ENCODE data around the gene NPW.
"Not testable (repeated sequence)": the region's sequence is repeated elsewhere in the genome, so short reads cannot be mapped to it uniquely, and the experiment has no call there.

Gene NPW

DNA sequence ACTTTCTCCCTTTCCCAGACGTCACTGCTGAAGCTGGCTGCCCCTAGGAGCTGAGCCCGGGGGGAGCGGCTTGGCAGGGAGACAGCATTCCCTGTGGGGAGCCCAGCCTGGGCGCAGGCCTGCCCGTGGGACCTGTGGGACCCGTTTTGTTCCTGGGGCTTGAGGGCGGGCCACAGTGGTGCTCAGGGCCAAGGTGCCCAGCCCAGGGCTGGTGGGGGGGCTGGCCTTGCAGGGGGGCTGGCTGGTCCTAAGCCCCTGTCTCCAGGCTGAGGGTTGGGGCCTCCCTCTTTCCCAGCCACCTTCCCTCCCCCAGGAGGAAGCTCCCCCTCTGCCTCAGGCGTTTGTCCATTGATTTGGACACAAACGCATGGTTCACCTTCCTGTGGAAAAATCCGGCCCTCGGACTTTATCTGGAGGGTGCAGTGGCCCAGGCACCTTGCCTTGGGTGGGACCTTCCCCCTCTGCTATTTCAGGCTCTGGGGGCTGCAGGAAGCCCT, 11.5 kb downstream of the NPW start:
- no peak overlapping the region for H3K4me3 Mint-ChIP-seq
- H3K27me3 Mint-ChIP-seq, result peaks cover 9% of the 10 kb centered on the region
- peaks cover 3% of the 10 kb centered on the region for H3K4me1 Mint-ChIP-seq (ENCODE audit: low read depth)
- H3K27ac Mint-ChIP-seq, result no peak overlapping the region
- H3K36me3 Mint-ChIP-seq (ENCODE audit: low read depth), result no peaks in the 10 kb centered on the region
- H3K9me3 Mint-ChIP-seq, result no peaks in the 10 kb centered on the region

DNA sequence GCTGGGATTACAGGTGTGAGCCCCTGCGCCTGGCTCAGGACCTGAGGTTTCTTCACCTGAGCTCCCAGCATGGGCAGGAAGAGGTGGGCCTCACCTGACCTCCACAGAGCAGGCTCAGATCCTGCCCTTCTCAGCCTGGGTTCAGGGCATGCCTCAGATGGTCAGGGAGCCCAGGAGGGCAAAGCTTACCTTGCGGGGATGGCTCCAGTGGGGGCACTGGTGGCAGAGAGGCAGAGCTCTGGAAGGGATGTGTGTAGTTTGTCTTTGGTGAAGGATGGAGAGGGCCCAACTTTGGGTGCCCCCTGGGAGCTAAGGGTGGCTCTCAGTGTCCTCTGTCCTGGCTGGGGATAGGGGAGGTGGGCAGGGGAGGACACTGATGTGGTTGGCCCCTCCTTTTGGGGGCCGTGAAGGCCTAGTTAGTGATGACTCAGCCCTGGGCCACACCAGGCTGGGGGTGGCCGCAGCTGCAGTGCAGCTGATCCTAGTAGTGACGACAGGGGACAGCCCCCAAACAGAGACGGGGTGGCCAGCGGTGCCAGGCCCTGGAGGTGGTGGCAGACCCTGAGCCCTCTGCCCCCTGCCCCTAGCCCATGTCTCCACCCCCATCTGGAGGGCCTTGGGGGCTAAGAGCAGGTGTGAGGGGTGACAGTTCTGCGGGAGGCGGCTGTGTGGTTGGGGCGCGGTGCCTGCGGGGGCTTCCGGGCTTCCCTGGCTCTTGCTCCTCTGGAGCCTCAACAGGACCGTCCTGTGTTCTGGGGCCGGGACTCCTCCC, 12.9 kb downstream of the NPW start:
- no peaks in the 10 kb centered on the region for H3K36me3 Mint-ChIP-seq (ENCODE audit: low read depth)
- H3K9me3 Mint-ChIP-seq, result no peaks in the 10 kb centered on the region
- H3K4me3 Mint-ChIP-seq, result no peak overlapping the region
- H3K4me1 Mint-ChIP-seq (ENCODE audit: low read depth), result peaks cover 2% of the 10 kb centered on the region
- H3K27ac Mint-ChIP-seq, result no peak overlapping the region
- peaks cover 7% of the 10 kb centered on the region for H3K27me3 Mint-ChIP-seq

DNA sequence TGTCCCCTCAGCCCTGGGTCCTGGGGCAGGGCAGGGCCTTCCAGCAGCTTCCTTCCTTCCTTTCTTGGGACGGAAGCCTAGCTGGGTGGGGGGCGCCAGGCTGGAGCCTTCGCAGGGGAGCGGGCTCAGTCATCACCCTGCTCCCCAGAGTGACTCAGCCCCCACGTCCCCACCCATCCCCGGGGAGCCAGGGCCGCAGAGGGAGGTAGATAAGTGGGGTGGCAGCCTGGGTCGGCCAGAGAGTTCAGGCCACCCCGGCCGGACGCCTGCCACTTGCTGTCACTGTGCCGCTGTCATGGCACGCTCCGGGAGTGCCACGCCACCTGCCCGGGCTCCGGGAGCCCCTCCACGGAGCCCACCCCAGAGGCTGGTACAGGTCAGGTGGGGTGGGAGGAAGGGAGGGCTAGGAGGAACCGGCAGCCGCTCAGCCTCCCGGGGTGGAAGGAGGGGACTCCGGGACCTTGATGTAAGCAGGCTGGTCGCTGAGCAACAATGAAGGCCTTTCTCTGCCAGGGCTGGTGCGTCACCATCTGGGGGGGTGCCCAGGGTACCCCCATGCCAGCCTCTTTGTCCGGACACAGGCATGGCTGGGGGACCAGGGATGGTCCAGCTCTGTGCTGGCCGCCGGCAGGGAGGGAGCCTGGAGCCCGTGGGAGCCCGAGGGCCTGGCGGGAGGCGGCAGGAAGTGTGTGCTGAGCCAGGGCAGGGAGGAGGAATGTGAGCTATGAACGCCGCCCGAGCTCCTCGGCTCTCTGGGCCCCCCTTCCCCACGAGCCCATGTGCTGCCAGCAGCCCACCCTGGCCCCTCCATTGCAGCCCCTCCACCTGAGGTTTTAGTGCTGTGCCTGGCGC, 13.7 kb downstream of the NPW start:
- H3K36me3 Mint-ChIP-seq (ENCODE audit: low read depth), result no peaks in the 10 kb centered on the region
- no peaks in the 10 kb centered on the region for H3K4me1 Mint-ChIP-seq (ENCODE audit: low read depth)
- no peaks in the 10 kb centered on the region for H3K9me3 Mint-ChIP-seq
- peaks cover 1% of the 10 kb centered on the region for H3K27me3 Mint-ChIP-seq
- no peak overlapping the region for H3K4me3 Mint-ChIP-seq
- no peak overlapping the region for H3K27ac Mint-ChIP-seq

DNA sequence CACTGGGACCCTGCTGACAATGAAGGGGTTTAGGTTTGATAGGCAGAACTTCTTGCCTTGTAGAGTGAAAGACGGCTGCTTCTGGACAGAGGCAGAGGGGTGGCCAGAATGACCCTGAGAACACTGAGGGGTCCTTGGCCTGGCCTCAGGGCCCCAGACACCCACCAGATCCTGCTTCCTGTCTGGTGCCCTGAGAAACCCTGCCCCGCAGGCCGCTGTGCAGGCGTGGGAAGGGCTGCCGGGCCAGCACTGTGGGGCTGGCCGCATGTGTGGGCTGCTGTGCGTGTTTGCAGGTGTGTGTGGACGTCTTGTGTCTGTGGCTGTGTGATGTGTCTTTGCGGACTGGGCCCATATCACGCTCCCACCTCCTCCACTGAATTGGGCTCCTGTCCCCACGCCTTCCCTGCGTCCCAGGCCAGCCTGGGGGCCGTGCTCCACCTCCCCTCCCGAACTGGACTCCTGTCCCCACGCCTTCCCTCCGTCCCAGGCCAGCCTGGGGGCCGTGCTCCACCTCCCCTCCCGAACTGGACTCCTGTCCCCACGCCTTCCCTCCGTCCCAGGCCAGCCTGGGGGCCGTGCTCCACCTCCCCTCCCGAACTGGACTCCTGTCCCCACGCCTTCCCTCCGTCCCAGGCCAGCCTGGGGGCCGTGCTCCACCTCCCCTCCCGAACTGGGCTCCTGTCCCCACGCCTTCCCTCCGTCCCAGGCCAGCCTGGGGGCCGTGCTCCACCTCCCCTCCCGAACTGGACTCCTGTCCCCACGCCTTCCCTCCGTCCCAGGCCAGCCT, 14.5 kb downstream of the NPW start:
- H3K27me3 Mint-ChIP-seq; H3K4me1 Mint-ChIP-seq (ENCODE audit: low read depth); H3K27ac Mint-ChIP-seq; H3K9me3 Mint-ChIP-seq; H3K4me3 Mint-ChIP-seq; H3K36me3 Mint-ChIP-seq (ENCODE audit: low read depth): not testable (repeated sequence)

DNA sequence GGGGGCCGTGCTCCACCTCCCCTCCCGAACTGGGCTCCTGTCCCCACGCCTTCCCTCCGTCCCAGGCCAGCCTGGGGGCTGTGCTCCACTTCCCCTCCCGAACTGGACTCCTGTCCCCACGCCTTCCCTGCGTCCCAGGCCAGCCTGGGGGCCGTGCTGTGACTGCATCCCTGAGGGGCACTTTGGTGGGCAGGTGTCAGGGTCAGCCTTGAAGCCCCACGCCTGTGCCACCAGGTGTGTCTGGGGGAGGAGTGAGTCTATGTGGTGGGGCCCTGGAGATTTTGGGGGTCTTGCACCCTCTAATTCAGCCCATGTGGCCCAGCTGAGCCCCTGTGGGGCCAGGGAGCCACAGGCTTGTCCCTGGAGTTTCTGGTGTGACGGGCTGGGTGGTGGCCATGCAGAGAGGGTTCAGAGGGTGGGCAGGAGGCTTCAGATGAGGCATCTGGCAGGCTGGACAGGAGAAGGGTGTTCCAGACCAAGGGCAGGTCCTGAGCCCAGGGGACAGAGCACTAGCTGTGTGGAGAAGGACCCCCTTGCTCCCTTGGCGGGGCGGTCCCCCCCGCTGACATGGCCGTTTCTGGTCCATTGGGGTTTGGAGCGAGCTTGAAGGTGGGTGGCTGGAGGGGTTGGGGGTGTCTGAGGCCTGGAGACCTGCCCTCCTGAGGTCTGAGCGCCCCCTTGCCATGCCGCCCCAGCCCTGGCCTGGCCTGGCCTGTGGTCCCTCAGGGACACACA, 15.3 kb downstream of the NPW start:
- no peaks in the 10 kb centered on the region for H3K27me3 Mint-ChIP-seq

DNA sequence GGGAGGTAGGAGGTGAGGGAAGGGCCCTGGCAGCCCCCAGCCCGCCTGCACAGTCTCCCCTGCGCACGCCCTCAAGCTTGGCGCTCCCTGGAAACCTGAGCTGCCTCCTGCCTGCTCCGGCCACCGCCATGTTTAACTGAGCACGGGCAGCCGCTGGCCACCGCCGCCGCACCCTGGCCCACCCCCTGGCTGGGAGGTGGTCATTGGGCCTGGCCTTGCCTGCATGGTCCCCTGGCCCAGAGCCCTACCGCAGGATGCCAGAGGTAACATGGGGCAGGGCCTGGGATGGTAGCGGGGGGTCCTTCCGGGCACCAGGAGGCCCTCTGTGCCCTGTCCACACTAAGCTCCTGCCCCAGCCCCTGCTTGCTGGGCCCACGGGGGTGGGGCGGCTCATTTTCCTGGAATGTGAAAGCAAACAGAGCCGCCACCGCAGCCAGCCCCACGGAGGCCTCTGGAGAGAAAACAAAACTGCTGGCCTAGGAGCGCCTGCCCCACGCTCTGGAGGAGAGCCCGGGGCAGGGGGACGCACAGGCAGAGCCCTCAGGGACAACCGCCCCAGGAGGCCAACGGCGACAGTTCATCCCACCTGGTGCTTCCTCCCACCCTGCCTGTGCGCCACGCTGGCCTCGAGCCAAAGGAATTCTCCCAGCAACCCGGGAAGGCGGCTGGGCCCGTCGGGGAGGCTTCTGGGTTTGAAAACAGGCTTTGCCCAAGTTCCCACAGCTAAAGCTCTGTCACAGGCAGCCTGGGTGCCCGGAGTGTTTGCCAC, 16.0 kb downstream of the NPW start:
- H3K9me3 Mint-ChIP-seq, result no peaks in the 10 kb centered on the region
- H3K36me3 Mint-ChIP-seq (ENCODE audit: low read depth), result no peaks in the 10 kb centered on the region
- H3K27me3 Mint-ChIP-seq, result no peaks in the 10 kb centered on the region
- no peaks in the 10 kb centered on the region for H3K4me1 Mint-ChIP-seq (ENCODE audit: low read depth)
- H3K27ac Mint-ChIP-seq, result no peak overlapping the region
- H3K4me3 Mint-ChIP-seq, result no peak overlapping the region

More for the DNA sequence above, 15.3 kb downstream of the NPW start:
- Mint-ChIP-seq H3K27ac (no peak overlapping the region), H3K9me3 (no peaks in the 10 kb centered on the region), H3K36me3 (ENCODE audit: low read depth) (no peaks in the 10 kb centered on the region), H3K4me1 (ENCODE audit: low read depth) (no peaks in the 10 kb centered on the region), H3K4me3 (no peak overlapping the region)

DNA sequence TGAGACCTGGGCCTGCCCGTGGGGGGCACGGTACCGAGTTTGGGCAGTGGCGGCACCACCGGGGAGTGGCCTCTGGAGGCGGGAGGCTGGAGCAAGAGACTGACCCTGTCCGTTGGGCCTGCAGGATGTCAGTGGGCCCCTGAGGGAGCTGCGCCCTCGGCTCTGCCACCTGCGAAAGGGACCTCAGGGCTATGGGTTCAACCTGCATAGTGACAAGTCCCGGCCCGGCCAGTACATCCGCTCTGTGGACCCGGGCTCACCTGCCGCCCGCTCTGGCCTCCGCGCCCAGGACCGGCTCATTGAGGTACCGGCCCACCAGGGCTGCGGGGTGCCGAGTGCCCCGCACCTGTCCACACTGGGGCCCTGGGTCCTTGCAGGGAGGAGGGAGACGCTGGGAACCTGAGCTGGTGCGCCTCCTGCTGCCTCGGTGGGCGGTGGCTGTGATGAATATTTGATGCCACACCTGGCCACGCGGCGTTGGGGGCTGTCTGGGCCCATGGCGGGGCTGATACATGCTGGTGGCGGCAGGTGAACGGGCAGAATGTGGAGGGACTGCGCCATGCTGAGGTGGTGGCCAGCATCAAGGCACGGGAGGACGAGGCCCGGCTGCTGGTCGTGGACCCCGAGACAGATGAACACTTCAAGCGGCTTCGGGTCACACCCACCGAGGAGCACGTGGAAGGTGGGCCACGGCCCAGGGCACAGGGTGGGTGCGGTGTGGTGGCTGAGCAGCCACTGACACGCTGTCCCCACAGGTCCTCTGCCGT, 16.8 kb downstream of the NPW start:
- no peaks in the 10 kb centered on the region for H3K36me3 Mint-ChIP-seq (ENCODE audit: low read depth)
- H3K4me1 Mint-ChIP-seq (ENCODE audit: low read depth), result no peaks in the 10 kb centered on the region
- no peaks in the 10 kb centered on the region for H3K27me3 Mint-ChIP-seq
- no peak overlapping the region for H3K27ac Mint-ChIP-seq
- no peaks in the 10 kb centered on the region for H3K9me3 Mint-ChIP-seq
- H3K4me3 Mint-ChIP-seq, result no peak overlapping the region

DNA sequence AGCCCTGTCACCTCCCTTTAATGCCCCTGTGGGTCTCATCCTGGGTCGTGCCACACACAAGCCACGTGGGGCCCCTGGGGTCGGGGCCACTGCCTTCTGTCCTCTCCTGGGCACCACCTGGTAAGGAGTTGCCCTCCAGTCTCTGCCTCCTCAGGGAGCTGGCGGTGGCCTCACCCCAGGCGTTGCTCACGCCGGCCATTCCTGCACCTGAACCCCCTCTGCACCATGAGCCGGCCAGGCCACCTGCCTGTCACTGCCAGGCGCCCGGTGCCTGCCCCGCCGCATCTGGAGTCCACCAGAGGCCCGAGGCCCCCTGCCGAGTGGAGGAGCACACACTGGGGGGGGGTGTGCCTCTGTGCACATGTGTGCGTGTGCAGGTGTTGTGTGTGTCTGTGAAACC, 17.5 kb downstream of the NPW start:
- H3K27ac Mint-ChIP-seq, result no peak overlapping the region
- H3K36me3 Mint-ChIP-seq (ENCODE audit: low read depth), result no peaks in the 10 kb centered on the region
- no peaks in the 10 kb centered on the region for H3K9me3 Mint-ChIP-seq
- no peaks in the 10 kb centered on the region for H3K27me3 Mint-ChIP-seq
- H3K4me1 Mint-ChIP-seq (ENCODE audit: low read depth), result no peaks in the 10 kb centered on the region
- H3K4me3 Mint-ChIP-seq, result no peak overlapping the region

DNA sequence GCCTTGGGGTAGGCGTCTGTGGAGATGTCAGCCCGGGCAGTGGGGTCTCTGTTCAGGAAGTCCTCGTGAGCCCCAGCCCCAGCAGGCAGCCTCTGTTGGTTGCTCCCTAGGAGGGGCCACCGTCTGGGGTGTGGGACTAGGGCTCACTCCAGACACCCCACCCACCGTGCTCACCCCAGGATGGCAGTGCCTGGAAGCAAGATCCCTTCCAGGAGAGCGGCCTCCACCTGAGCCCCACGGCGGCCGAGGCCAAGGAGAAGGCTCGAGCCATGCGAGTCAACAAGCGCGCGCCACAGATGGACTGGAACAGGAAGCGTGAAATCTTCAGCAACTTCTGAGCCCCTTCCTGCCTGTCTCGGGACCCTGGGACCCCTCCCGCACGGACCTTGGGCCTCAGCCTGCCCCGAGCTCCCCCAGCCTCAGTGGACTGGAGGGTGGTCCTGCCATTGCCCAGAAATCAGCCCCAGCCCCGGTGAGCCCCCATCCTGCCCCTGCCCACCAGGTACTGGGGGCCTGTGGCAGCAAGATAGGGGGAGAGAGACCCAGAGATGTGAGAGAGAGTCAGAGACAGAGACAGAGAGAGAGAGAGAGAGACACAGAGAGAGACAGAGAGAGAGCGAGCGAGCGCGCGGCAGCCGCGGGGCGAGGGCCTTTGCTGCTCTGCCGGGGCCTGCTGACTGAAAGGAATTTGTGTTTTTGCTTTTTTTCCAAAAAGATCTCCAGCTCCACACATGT, 18.2 kb downstream of the NPW start:
- H3K4me3 Mint-ChIP-seq, result no peak overlapping the region
- no peak overlapping the region for H3K27ac Mint-ChIP-seq
- no peaks in the 10 kb centered on the region for H3K4me1 Mint-ChIP-seq (ENCODE audit: low read depth)
- H3K27me3 Mint-ChIP-seq, result no peaks in the 10 kb centered on the region
- no peaks in the 10 kb centered on the region for H3K9me3 Mint-ChIP-seq
- H3K36me3 Mint-ChIP-seq (ENCODE audit: low read depth), result no peaks in the 10 kb centered on the region

DNA sequence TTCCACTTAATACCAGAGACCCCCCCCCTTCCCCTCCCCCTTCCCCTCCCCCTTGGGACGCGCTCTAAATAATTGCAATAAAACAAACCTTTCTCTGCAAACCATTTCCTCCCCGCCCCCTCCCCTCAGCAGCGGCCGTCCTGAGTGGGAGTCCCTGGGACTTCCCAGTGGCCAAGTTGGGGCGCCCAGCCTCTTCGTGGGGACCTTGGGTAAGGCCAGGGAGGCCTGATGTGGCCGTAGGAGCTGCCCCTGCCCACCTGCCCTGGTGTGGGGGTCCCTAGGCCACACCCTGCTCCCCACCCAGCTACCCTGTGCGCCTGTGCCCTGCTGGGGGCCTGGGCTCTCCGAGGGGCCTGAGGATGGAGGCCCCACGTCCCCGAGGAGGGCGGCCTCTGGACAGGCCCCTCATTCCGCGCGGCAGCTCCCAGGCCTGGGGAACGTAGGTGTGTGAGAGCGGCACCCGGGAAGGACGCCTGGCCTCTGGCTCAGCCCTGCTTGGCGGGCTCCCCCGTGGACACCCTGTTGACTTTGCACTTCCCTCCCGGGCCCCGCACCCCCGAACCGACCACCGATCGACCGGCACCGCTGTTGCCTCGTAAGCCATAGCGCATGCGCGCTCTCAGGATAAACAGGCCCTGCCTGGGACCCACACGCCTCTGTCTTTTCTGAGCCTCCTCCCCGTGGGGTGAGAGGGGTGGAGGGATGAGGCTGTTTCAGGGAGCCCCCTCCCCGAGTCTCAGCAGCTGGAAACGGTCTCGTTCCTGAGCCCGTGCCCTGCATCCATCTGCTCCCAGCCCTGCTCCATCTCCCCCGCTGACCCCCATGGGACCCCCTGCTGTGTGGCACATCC, 19.0 kb downstream of the NPW start:
- Mint-ChIP-seq H3K4me3 (no peak overlapping the region), H3K36me3 (ENCODE audit: low read depth) (no peaks in the 10 kb centered on the region), H3K27ac (no peak overlapping the region), H3K4me1 (ENCODE audit: low read depth) (no peaks in the 10 kb centered on the region), H3K9me3 (no peaks in the 10 kb centered on the region), H3K27me3 (no peaks in the 10 kb centered on the region)

DNA sequence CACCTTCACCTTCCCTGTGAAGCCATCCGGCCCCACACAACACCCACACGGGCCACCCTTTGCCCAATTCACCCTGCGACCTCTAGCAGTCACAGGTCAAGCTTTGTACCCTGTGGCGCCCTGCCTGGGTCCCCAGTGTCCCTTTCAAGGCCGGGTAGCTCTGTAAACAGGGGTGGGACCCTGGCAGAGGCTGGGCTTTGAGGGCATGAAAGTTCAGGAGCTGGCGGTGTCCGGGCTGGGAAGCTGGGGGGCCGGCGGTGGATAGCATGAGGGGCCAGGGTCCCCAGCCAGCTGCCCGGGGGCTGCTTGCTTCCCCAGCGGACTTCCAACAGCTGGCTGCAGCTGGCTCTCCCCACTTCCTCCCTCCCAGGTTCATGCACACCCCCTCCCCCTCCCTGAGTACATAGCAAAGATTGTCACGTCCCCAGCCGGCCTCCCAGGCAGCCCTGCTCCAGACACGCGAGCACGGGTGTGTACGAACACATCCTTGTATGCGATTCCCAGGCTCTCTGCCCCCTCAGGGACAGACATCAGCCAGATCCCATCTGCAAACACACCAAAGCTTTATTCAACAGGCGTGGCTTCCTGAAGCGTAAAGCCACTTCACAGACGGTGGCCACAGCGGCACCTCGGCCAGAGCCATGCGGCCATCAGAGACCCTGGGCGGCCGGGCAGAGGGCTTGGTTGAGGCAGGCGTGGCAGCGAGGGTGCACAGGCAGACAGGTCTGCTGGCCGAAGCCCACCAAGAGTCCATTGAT, 19.9 kb downstream of the NPW start:
- H3K27ac Mint-ChIP-seq, result no peak overlapping the region
- H3K9me3 Mint-ChIP-seq, result no peaks in the 10 kb centered on the region
- H3K4me3 Mint-ChIP-seq, result no peak overlapping the region
- H3K36me3 Mint-ChIP-seq (ENCODE audit: low read depth), result no peaks in the 10 kb centered on the region
- H3K4me1 Mint-ChIP-seq (ENCODE audit: low read depth), result no peaks in the 10 kb centered on the region
- H3K27me3 Mint-ChIP-seq, result no peaks in the 10 kb centered on the region

Measured in stimulated activated naive CD8-positive, alpha-beta T cell treated with anti-CD3 and anti-CD28 coated beads, Interleukin-15, Interleukin-2, amounts not matched to agents 100 ng/mL and 50 ng/mL, for 24 hours (primary cell).